ENCODE data around the gene HNRNPH2.

DNA sequence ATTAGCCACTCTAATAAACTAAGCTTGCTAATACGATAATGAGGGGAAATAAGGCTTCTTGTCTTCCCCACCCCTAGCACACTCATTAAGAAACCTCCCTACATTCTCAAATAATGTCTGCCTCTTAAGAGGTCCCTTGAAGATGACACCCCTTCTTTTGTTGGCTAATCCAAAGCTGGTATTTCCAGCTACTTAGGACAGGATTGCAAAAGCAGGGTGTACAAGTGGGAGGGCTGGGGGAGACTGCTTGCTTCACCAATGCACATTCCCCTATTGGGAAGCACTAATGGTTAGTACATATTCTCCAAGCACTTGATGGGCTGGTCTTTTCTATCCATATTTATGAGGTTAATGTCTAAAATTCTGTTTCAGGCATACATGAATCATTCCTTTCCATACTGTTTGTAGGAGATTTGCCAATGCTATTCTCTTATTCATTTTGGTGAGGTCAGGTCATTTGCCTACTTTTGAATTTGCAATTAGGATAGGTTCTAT, 42.7 kb upstream of the HNRNPH2 start:
- TF ChIP-seq, protein P1, sequence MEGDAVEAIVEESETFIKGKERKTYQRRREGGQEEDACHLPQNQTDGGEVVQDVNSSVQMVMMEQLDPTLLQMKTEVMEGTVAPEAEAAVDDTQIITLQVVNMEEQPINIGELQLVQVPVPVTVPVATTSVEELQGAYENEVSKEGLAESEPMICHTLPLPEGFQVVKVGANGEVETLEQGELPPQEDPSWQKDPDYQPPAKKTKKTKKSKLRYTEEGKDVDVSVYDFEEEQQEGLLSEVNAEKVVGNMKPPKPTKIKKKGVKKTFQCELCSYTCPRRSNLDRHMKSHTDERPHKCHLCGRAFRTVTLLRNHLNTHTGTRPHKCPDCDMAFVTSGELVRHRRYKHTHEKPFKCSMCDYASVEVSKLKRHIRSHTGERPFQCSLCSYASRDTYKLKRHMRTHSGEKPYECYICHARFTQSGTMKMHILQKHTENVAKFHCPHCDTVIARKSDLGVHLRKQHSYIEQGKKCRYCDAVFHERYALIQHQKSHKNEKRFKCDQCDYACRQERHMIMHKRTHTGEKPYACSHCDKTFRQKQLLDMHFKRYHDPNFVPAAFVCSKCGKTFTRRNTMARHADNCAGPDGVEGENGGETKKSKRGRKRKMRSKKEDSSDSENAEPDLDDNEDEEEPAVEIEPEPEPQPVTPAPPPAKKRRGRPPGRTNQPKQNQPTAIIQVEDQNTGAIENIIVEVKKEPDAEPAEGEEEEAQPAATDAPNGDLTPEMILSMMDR (IDR thresholded peaks at IDR 0.05; ENCODE audit: insufficient read depth, low read length, poor library complexity, severe bottlenecking): no peak
- TF ChIP-seq EZH2phosphoT487 (conservative IDR thresholded peaks at IDR 0.05; ENCODE audit: low read length): no peak
